K562 (cell line): ENCODE measurements around the gene BRME1. TPM values are rescaled to one million over a fixed set of nuclear protein-coding genes. Genes with fewer than 3 reads are reported as not detected.
A peak's percentile ranks its signal among the peaks of the same experiment; 100 is the strongest.

Source experiments
- ARID3A ChIP-seq: IDR thresholded peaks from 2 replicates; pipeline ENCODE4 v1.6.1; 2012; ENCODE audit warnings: low read depth, low read length, improper control_type of control experiment, borderline replicate concordance
- BCLAF1 ChIP-seq, 2 experiments: fragments of 450-650 bp in 1 of 2; IDR thresholded peaks; 2 replicates each; pipeline ENCODE4 v1.6.1; 2011 to 2017; ENCODE audit warnings: low read depth in 2 of 2, antibody characterized with exemption in 1 of 2, borderline replicate concordance in 1 of 2, low read length in 1 of 2, mild to moderate bottlenecking in 1 of 2, mixed read lengths in 1 of 2; ENCODE audit not compliant: control insufficient read depth in 1 of 2
- CHD2 ChIP-seq: IDR thresholded peaks from 2 replicates; pipeline ENCODE4 v1.6.1; 2011; ENCODE audit warnings: low read depth, low read length
- CTBP1 ChIP-seq: fragments of 450-650 bp; IDR thresholded peaks from 2 replicates; pipeline ENCODE4 v1.6.1; 2016; ENCODE audit warnings: borderline replicate concordance
- FOXK2 ChIP-seq, 2 experiments: fragments of 450-650 bp; IDR thresholded peaks in 1 of 2; conservative IDR thresholded peaks in 1 of 2; 2 replicates each; pipeline ENCODE4 v1.6.1; 2016; ENCODE audit warnings: low read depth in 2 of 2, mild to moderate bottlenecking in 1 of 2
- HOXB6 ChIP-seq: fragments of 250-450 bp; sonication (Bioruptor Pico); IDR thresholded peaks from 2 replicates; pipeline ENCODE4 v1.5.1; 2022; ENCODE audit warnings: mild to moderate bottlenecking, borderline replicate concordance
- JUND ChIP-seq, 2 experiments: IDR thresholded peaks; 2 replicates in 1 of 2; 3 replicates in 1 of 2; pipeline ENCODE4 v1.6.1; 2011; ENCODE audit warnings: borderline replicate concordance in 2 of 2, low read depth in 2 of 2, low read length in 2 of 2, improper control_type of control experiment in 1 of 2, missing biosample characterization in 1 of 2, missing genetic modification characterization in 1 of 2, missing genetic modification reagents in 1 of 2
- KLF13 ChIP-seq: fragments of 450-650 bp; IDR thresholded peaks from 2 replicates; pipeline ENCODE4 v1.6.1; 2016; ENCODE audit warnings: missing genetic modification characterization, low read depth, mild to moderate bottlenecking, missing compliant biosample characterization, moderate library complexity, borderline replicate concordance
- NCOR1 ChIP-seq: fragments of 450-650 bp; IDR thresholded peaks from 2 replicates; pipeline ENCODE4 v1.6.1; 2016; ENCODE audit warnings: mild to moderate bottlenecking, moderate library complexity
- NONO ChIP-seq, 2 experiments: fragments of 200-400 bp in 1 of 2; fragments of 450-650 bp in 1 of 2; formaldehyde crosslinking in 1 of 2; IDR thresholded peaks; 2 replicates each; pipeline ENCODE4 v1.6.1; 2017; ENCODE audit warnings: low read depth in 2 of 2, mild to moderate bottlenecking in 2 of 2, moderate library complexity in 2 of 2, low read length in 1 of 2
- RFX5 ChIP-seq: IDR thresholded peaks from 2 replicates; pipeline ENCODE4 v1.6.1; 2011; ENCODE audit warnings: low read depth, mild to moderate bottlenecking, improper control_type of control experiment, low read length
- SPI1 ChIP-seq: IDR thresholded peaks from 2 replicates; pipeline ENCODE4 v1.6.1; 2011; ENCODE audit warnings: low read depth, low read length, control low read depth, borderline replicate concordance
- TBL1XR1 ChIP-seq, 2 experiments: IDR thresholded peaks; 2 replicates each; pipeline ENCODE4 v1.6.1; 2012; ENCODE audit warnings: improper control_type of control experiment in 2 of 2, low read length in 2 of 2, mild to moderate bottlenecking in 1 of 2
- VEZF1 ChIP-seq: fragments of 200-800 bp; sonication (Bioruptor generic); IDR thresholded peaks from 2 replicates; pipeline ENCODE4 v1.6.1; 2017; ENCODE audit warnings: missing genetic modification characterization, missing compliant biosample characterization
- ZBTB17 ChIP-seq: fragments of 450-650 bp; formaldehyde crosslinking; IDR thresholded peaks from 2 replicates; pipeline ENCODE4 v1.4.0; 2020; ENCODE audit warnings: mild to moderate bottlenecking
- ZFP91 ChIP-seq: sonication (generic); formaldehyde crosslinking; IDR thresholded peaks from 2 replicates; pipeline ENCODE4 v1.8.0; 2022; ENCODE audit warnings: mild to moderate bottlenecking, missing genetic modification reagents
- ZNF121 ChIP-seq: sonication (generic); formaldehyde crosslinking; conservative IDR thresholded peaks from 2 replicates; pipeline ENCODE4 v1.8.0; 2022; ENCODE audit warnings: missing genetic modification reagents
- ZNF197 ChIP-seq: fragments of 200-800 bp; sonication (Bioruptor generic); IDR thresholded peaks from 2 replicates; pipeline ENCODE4 v1.6.1; 2016; ENCODE audit warnings: low read depth, missing genetic modification characterization, missing compliant biosample characterization
- polyA plus RNA-seq, 8 experiments: library from polyadenylated mRNA; depleted of rRNA in 4 of 8; stranded (reverse) in 5 of 8; unstranded in 3 of 8; fragments of >200 nt; fragmentation: Nextera tagmentation in 2 of 8; fragmentation: Illumina TruSeq in 1 of 8; extraction: Ambion mirVana in 2 of 8; extraction: Trizol in 1 of 8; gene quantifications; 2 replicates each; pipeline versions ENCODE4 v1.2.1 to v1.2.3, GENCODE V29; 2011 to 2014; ENCODE audit warnings: inconsistent platforms in 1 of 8, missing spikeins in 1 of 8
- total RNA-seq, 7 experiments: library from RNA; depleted of rRNA in 6 of 7; stranded (reverse); fragments of >200 nt in 6 of 7; fragmentation: Illumina TruSeq in 2 of 7; extraction: Trizol in 2 of 7; gene quantifications; 2 replicates each; pipeline versions ENCODE4 v1.2.1 to v1.2.3, GENCODE V29; 2011 to 2021; ENCODE audit warnings: low replicate concordance in 1 of 7

Gene BRME1
- total and polyA plus RNA-seq, 9 of the 15 experiments (the other 6 are each of a cell fraction or from before 2014, with no cell fraction given), result 0.75 to 6.1 (median 3.6) TPM

GRCh38 chr19:13952154-13952930, 46.4 kb upstream of the BRME1 start, which contains the start of gene DCAF15 (continued):
- TF ChIP-seq BCLAF1 (IDR thresholded peaks at IDR 0.05; ENCODE audit: borderline replicate concordance in 1 of 2, control insufficient read depth in 1 of 2, low read depth in 2 of 2, low read length in 1 of 2), result no peak
- no peak for TF ChIP-seq RFX5
- TF ChIP-seq TBL1XR1 (IDR thresholded peaks at IDR 0.05; ENCODE audit: low read length in 2 of 2), result peak in 1 of 2 experiments; percentile 55; a peak in 1 of 4 replicates
- TF ChIP-seq ZNF121, result no peak
- no peak for TF ChIP-seq HOXB6 (CRISPR knock-in tag)
- TF ChIP-seq SPI1, result 0 out of 2 replicates have a peak, but pooled peaks have one; percentile 17
- TF ChIP-seq ARID3A, result peak; percentile 78; the same call in 1 of the 2 replicates
- TF ChIP-seq KLF13 (tag), result no peak
- TF ChIP-seq ZFP91 (CRISPR knock-in tag), result no peak
- 0 out of 2 replicates have a peak, but pooled peaks have one; percentile 14 for TF ChIP-seq JUND (IDR thresholded peaks at IDR 0.05; ENCODE audit: borderline replicate concordance, low read depth, low read length)
- no peak for TF ChIP-seq JUND (tag; IDR thresholded peaks at IDR 0.05; ENCODE audit: borderline replicate concordance, low read depth, low read length)
- no peak for TF ChIP-seq ZNF197 (CRISPR knock-in tag)
- TF ChIP-seq FOXK2 (conservative IDR thresholded peaks at IDR 0.05 in 1 of 2, IDR thresholded peaks at IDR 0.05 in 1 of 2; ENCODE audit: low read depth in 2 of 2), result peak; percentile 54 to 66; a peak in 2 of 4 replicates
- TF ChIP-seq NCOR1, result no peak
- no peak for TF ChIP-seq ZBTB17 (CRISPR knock-in tag)
- TF ChIP-seq VEZF1 (CRISPR knock-in tag), result peak; percentile 97
- peak; percentile 36; the same call in 1 of the 2 replicates for TF ChIP-seq CTBP1
- no peak for TF ChIP-seq NONO (IDR thresholded peaks at IDR 0.05; ENCODE audit: low read depth in 2 of 2, low read length in 1 of 2)
- TF ChIP-seq CHD2, result peak; percentile 89
